Measurements from ENCODE around the gene TRIML1.

DNA sequence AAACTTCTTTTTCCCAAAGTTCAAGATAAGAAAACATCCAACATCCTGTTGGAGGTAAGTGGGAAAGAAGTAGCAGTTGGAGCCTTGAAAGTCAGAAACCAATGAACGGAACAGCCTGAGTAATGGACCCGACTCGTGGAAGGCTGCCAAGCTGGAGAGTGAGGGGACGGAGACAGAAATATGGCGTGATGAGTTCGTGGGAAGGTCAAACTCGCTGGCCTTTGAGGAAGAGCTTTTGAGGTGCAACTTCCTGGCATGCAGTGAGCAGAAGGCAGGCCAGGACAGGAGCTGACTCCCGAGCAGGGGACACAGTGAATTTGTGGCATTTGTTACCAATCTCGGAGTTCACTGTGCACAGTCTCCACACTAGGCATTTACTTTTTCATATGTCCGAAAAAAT, 1.0 kb upstream of the TRIML1 start:
- no peak for TF ChIP-seq EP300 (IDR thresholded peaks at IDR 0.05)
- TF ChIP-seq POLR2A (IDR thresholded peaks at IDR 0.05) = no peak
- TF ChIP-seq, protein P1, sequence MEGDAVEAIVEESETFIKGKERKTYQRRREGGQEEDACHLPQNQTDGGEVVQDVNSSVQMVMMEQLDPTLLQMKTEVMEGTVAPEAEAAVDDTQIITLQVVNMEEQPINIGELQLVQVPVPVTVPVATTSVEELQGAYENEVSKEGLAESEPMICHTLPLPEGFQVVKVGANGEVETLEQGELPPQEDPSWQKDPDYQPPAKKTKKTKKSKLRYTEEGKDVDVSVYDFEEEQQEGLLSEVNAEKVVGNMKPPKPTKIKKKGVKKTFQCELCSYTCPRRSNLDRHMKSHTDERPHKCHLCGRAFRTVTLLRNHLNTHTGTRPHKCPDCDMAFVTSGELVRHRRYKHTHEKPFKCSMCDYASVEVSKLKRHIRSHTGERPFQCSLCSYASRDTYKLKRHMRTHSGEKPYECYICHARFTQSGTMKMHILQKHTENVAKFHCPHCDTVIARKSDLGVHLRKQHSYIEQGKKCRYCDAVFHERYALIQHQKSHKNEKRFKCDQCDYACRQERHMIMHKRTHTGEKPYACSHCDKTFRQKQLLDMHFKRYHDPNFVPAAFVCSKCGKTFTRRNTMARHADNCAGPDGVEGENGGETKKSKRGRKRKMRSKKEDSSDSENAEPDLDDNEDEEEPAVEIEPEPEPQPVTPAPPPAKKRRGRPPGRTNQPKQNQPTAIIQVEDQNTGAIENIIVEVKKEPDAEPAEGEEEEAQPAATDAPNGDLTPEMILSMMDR (IDR thresholded peaks at IDR 0.05) = no peak
